Forelimb muscle (tissue), 1 donor: ENCODE results near the gene RASSF5. TPM values are rescaled to one million over a fixed set of nuclear protein-coding genes. Genes with fewer than 3 reads are reported as not detected.
"Not testable (repeated sequence)": the region's sequence is repeated elsewhere in the genome, so short reads cannot be mapped to it uniquely, and the experiment has no call there.

Experiments used
- DNase-seq: peaks from one replicate; pipeline ENCODE4 v3.0.0-alpha.2; 2013; ENCODE audit warnings: low read depth
- polyA plus RNA-seq: library from polyadenylated mRNA; unstranded; fragments of 120-200 nt; gene quantifications from one replicate; pipeline ENCODE4 v1.2.1, GENCODE V29; 2013; ENCODE audit not compliant: insufficient read length

Gene RASSF5
- polyA plus RNA-seq, 1 donor, result 7.1 TPM

- DNase-seq, result no peak
Observed at GRCh38 chr1:206586501-206587445, 79.4 kb downstream of the RASSF5 start.

GRCh38 chr1:206587904-206588303 lies 80.6 kb downstream of the RASSF5 start:
- no peak for DNase-seq

GRCh38 chr1:206588492-206588891 lies 81.2 kb downstream of the RASSF5 start:
- no peak for DNase-seq

- no peak for DNase-seq
Observed at GRCh38 chr1:206589206-206589605, 81.9 kb downstream of the RASSF5 start.

GRCh38 chr1:206590025-206590758 lies 82.9 kb downstream of the RASSF5 start:
- DNase-seq, result no peak

GRCh38 chr1:206591226-206591625 lies 83.9 kb downstream of the RASSF5 start:
- no peak for DNase-seq

GRCh38 chr1:206591696-206592095 lies 84.4 kb downstream of the RASSF5 start:
- DNase-seq, result no peak

GRCh38 chr1:206593351-206593925 lies 86.1 kb downstream of the RASSF5 start:
- DNase-seq, result no peak

- DNase-seq, result no peak
Observed at GRCh38 chr1:206595581-206596318, 88.4 kb downstream of the RASSF5 start.

GRCh38 chr1:206596319-206596666 lies 89.0 kb downstream of the RASSF5 start:
- DNase-seq, result no peak

- DNase-seq, result no peak
Observed at GRCh38 chr1:206600527-206600926, 93.2 kb downstream of the RASSF5 start.

- DNase-seq, result no peak
Observed at GRCh38 chr1:206604861-206605260, 97.5 kb downstream of the RASSF5 start.

GRCh38 chr1:206606867-206607266 lies 99.5 kb downstream of the RASSF5 start:
- no peak for DNase-seq

GRCh38 chr1:206608108-206608698 lies 100.9 kb downstream of the RASSF5 start:
- no peak for DNase-seq

GRCh38 chr1:206609229-206609991 lies 102.1 kb downstream of the RASSF5 start:
- DNase-seq, result no peak

- DNase-seq, result peak; percentile 83
Observed at GRCh38 chr1:206612129-206612876, 105.0 kb downstream of the RASSF5 start, which contains the start of gene EIF2D. Gene EIF2D (minus strand): TSS chr1:206612465. CDS start chr1:206612342, 123 bp downstream.

- not testable (repeated sequence) for DNase-seq
Observed at GRCh38 chr1:206626396-206626795, 119.1 kb downstream of the RASSF5 start.

GRCh38 chr1:206628916-206629315 lies 121.6 kb downstream of the RASSF5 start:
- no peak for DNase-seq

- peak; percentile 68 for DNase-seq
Observed at GRCh38 chr1:206631085-206631509, 123.8 kb downstream of the RASSF5 start.

GRCh38 chr1:206633708-206634121 lies 126.4 kb downstream of the RASSF5 start:
- DNase-seq, result peak; percentile 47
